SHP77 (cell line): ENCODE measurements around the gene TSGA10IP.
A peak's percentile ranks its signal among the peaks of the same experiment; 100 is the strongest.

ENCODE experiments used
- DNase-seq, 2 experiments: peaks; one replicate each; lab custom pipeline; 2025; lab: John Stamatoyannopoulos, UW

TSGA10IP gene

GRCh38 chr11:65918211-65919140 is 26.8 kb upstream of the TSGA10IP start, which contains the start of gene C11orf68:
Gene C11orf68 (minus strand): TSS chr11:65919062. CDS start chr11:65919031, 31 bp downstream.
- DNase-seq = no peak

- peak; percentile 92 to 98 for DNase-seq
Measured at GRCh38 chr11:65919141-65919572, 26.1 kb upstream of the TSGA10IP start, which contains the start of gene DRAP1. Gene DRAP1 (plus strand): TSS chr11:65919426. CDS start chr11:65919502, 76 bp downstream.

GRCh38 chr11:65919573-65920371 is 25.5 kb upstream of the TSGA10IP start:
- DNase-seq = no peak

- DNase-seq = no peak
Measured at GRCh38 chr11:65920372-65920802, 24.9 kb upstream of the TSGA10IP start.

GRCh38 chr11:65921033-65921555 is 24.2 kb upstream of the TSGA10IP start:
- no peak for DNase-seq

GRCh38 chr11:65921876-65922275 is 23.4 kb upstream of the TSGA10IP start:
- DNase-seq = no peak

- no peak for DNase-seq
Measured at GRCh38 chr11:65922565-65922964, 22.7 kb upstream of the TSGA10IP start.

- DNase-seq = no peak
Measured at GRCh38 chr11:65925397-65925796, 19.9 kb upstream of the TSGA10IP start.

GRCh38 chr11:65927904-65928397 is 17.3 kb upstream of the TSGA10IP start:
- no peak for DNase-seq

- no peak for DNase-seq
Measured at GRCh38 chr11:65928667-65929066, 16.6 kb upstream of the TSGA10IP start.

GRCh38 chr11:65931773-65932557 is 13.3 kb upstream of the TSGA10IP start:
- no peak for DNase-seq

GRCh38 chr11:65932558-65932919 is 12.7 kb upstream of the TSGA10IP start:
- DNase-seq = peak; percentile 21 to 30

- no peak for DNase-seq
Measured at GRCh38 chr11:65934014-65934413, 11.3 kb upstream of the TSGA10IP start.

- no peak for DNase-seq
Measured at GRCh38 chr11:65937766-65938165, 7.5 kb upstream of the TSGA10IP start.

- no peak for DNase-seq
Measured at GRCh38 chr11:65941720-65942310, 3.5 kb upstream of the TSGA10IP start.

- DNase-seq = no peak
Measured at GRCh38 chr11:65942531-65942930, 2.7 kb upstream of the TSGA10IP start.

GRCh38 chr11:65944191-65944590 is 1.1 kb upstream of the TSGA10IP start:
- no peak for DNase-seq

GRCh38 chr11:65944767-65945166 is 513 bp upstream of the TSGA10IP start:
- no peak for DNase-seq

GRCh38 chr11:65945941-65946558 is 770 bp downstream of the TSGA10IP start:
- no peak for DNase-seq

- no peak for DNase-seq
Measured at GRCh38 chr11:65946655-65947054, 1.4 kb downstream of the TSGA10IP start.

- DNase-seq = no peak
Measured at GRCh38 chr11:65947133-65947532, 1.9 kb downstream of the TSGA10IP start.
